Neuronal stem cell (in vitro differentiated cells): ENCODE measurements around the gene ANKS1B.

Experiments
- DNase-seq: peaks from one replicate; pipeline ENCODE4 v3.0.0-alpha.2; 2013; ENCODE audit warnings: low spot score
- H2AFZ ChIP-seq: one replicate; pipeline ENCODE4 v1.6.1; 2013; ENCODE audit warnings: mild to moderate bottlenecking, low read length, inconsistent platforms
- H2AK5ac ChIP-seq: 2 replicates; pipeline ENCODE4 v1.6.1; 2013; ENCODE audit warnings: low read depth, mild to moderate bottlenecking, inconsistent platforms, low read length, moderate library complexity, mixed read lengths
- H2BK120ac ChIP-seq: 2 replicates; pipeline ENCODE4 v1.6.1; 2013; ENCODE audit warnings: low read depth, mild to moderate bottlenecking, inconsistent platforms, low read length, moderate library complexity, mixed read lengths
- H2BK12ac ChIP-seq: one replicate; pipeline ENCODE4 v1.6.1; 2013; ENCODE audit warnings: low read length, inconsistent platforms
- H2BK15ac ChIP-seq: 2 replicates; pipeline ENCODE4 v1.6.1; 2013; ENCODE audit warnings: mild to moderate bottlenecking, low read length, inconsistent platforms, mixed read lengths
- H2BK5ac ChIP-seq: one replicate; pipeline ENCODE4 v1.6.1; 2013; ENCODE audit warnings: inconsistent platforms, mild to moderate bottlenecking, low read length, moderate library complexity
- H3K14ac ChIP-seq: one replicate; pipeline ENCODE4 v1.6.1; 2013; ENCODE audit warnings: low read length, inconsistent platforms
- H3K18ac ChIP-seq: 2 replicates; pipeline ENCODE4 v1.6.1; 2013; ENCODE audit warnings: low read length, inconsistent platforms
- H3K23ac ChIP-seq: 2 replicates; pipeline ENCODE4 v1.6.1; 2013; ENCODE audit warnings: low read depth, mild to moderate bottlenecking, mixed read lengths, low read length, inconsistent platforms; ENCODE audit not compliant: poor library complexity
- H3K27ac ChIP-seq: replicated peaks from 3 replicates; pipeline ENCODE4 v1.5.1; 2013; ENCODE audit warnings: low read length, inconsistent platforms
- H3K27me3 ChIP-seq, 3 experiments: 2 replicates each; pipeline ENCODE4 v1.6.1; 2013; ENCODE audit warnings: low read length in 3 of 3, mild to moderate bottlenecking in 2 of 3, inconsistent platforms in 1 of 3, low read depth in 1 of 3, mixed read lengths in 1 of 3, moderate library complexity in 1 of 3; ENCODE audit not compliant: control insufficient read depth in 3 of 3, insufficient read depth in 3 of 3
- H3K36me3 ChIP-seq, 2 donors: replicated peaks in 1 of 2; 2 replicates each; pipeline ENCODE4 v1.6.1; 2013; ENCODE audit warnings: low read length in 2 of 2; ENCODE audit not compliant: control insufficient read depth in 2 of 2, insufficient read depth in 2 of 2
- H3K4ac ChIP-seq: 2 replicates; pipeline ENCODE4 v1.6.1; 2013; ENCODE audit warnings: inconsistent platforms, mild to moderate bottlenecking, low read length, moderate library complexity
- H3K4me1 ChIP-seq, 2 donors: 1 replicate in 1 of 2; 2 replicates in 1 of 2; pipeline ENCODE4 v1.6.1; 2013; ENCODE audit warnings: low read length in 2 of 2, low read depth in 1 of 2; ENCODE audit not compliant: control insufficient read depth in 2 of 2, insufficient read depth in 1 of 2
- H3K4me2 ChIP-seq: one replicate; pipeline ENCODE4 v1.6.1; 2013; ENCODE audit warnings: mild to moderate bottlenecking, low read length, inconsistent platforms; ENCODE audit not compliant: insufficient read depth, poor library complexity, severe bottlenecking
- H3K4me3 ChIP-seq, 2 donors: 2 replicates each; pipeline ENCODE4 v1.5.1; 2013; ENCODE audit warnings: low read length in 2 of 2, mild to moderate bottlenecking in 2 of 2, inconsistent platforms in 1 of 2, moderate library complexity in 1 of 2
- H3K79me1 ChIP-seq: one replicate; pipeline ENCODE4 v1.6.1; 2013; ENCODE audit warnings: low read depth, mild to moderate bottlenecking, inconsistent platforms, low read length, moderate library complexity
- H3K9ac ChIP-seq: one replicate; pipeline ENCODE4 v1.6.1; 2013; ENCODE audit warnings: mild to moderate bottlenecking, low read depth, low read length, inconsistent platforms; ENCODE audit not compliant: poor library complexity
- H3K9me3 ChIP-seq, 2 donors: replicated peaks in 1 of 2; 2 replicates each; pipeline versions ENCODE3 to v1.6.1; 2013; ENCODE audit warnings: low read length in 2 of 2, mild to moderate bottlenecking in 2 of 2, inconsistent platforms in 1 of 2, low read depth in 1 of 2, mixed read lengths in 1 of 2, moderate library complexity in 1 of 2; ENCODE audit not compliant: control insufficient read depth in 2 of 2, insufficient read depth in 1 of 2
- H4K8ac ChIP-seq: one replicate; pipeline ENCODE4 v1.6.1; 2013; ENCODE audit warnings: low read depth, mild to moderate bottlenecking, inconsistent platforms, low read length, moderate library complexity
- H4K91ac ChIP-seq: one replicate; pipeline ENCODE4 v1.6.1; 2013; ENCODE audit warnings: low read length, low read depth, mild to moderate bottlenecking, inconsistent platforms; ENCODE audit not compliant: poor library complexity
- WGBS, 2 donors: extraction: QIAGEN DNeasy Blood & Tissue Kit; methylation state at CpG; one replicate each; pipeline ENCODE4 v1.1.7; 2013; ENCODE audit warnings: missing lambda C conversion rate in 2 of 2, mixed read lengths in 1 of 2; ENCODE audit not compliant: insufficient read length in 2 of 2, insufficient replicate concordance in 1 of 2; ENCODE audit errors: extremely low coverage in 2 of 2; 5-methylcytosine and 5-hydroxymethylcytosine counted together

ANKS1B gene

DNA sequence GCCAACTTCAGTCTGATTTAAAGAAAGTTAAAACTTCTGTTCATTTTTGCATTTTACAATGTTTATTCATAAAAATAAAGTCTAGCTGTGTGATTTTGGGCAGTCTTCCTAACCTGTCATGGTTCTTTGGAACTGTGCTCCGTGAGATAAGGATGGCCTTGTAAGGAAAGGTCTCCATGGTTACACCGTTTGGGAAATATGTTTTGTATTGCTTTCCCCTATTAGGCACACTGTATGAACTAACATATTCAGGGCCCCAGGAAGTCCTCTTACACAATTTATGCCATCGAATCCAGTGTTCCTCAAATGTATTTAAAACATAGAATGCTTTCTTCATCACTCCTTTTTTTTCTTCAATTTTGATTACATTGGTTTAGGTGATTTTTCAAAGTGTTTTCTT is 1285.2 kb downstream of the ANKS1B start:
- Histone ChIP-seq H3K9me3 (no peaks in the 10 kb centered on the region), H3K4ac (no peak overlapping the region), H3K36me3 (peaks cover 2 to 90% of the 10 kb centered on the region in 2 donors), H3K79me1 (no peaks in the 10 kb centered on the region), H3K14ac (no peak overlapping the region), H3K27me3 (no peaks in the 10 kb centered on the region), H3K18ac (no peak overlapping the region), H2BK5ac (no peak overlapping the region), H2AK5ac (no peak overlapping the region), H3K4me2 (no peak overlapping the region), H3K23ac (no peak overlapping the region), H2BK120ac (no peak overlapping the region), H4K91ac (no peak overlapping the region), H2BK12ac (no peak overlapping the region), H3K4me1 (peaks cover 0 to 6% of the 10 kb centered on the region in 2 donors), H3K9ac (no peak overlapping the region), H2AFZ (no peak overlapping the region), H4K8ac (no peak overlapping the region), H3K27ac (no peak overlapping the region), H2BK15ac (no peak overlapping the region), H3K4me3 (no peak overlapping the region)
- WGBS, 2 donors = no CpG with 5 or more reads among the region's 3 CpGs
- DNase-seq = no peak

DNA sequence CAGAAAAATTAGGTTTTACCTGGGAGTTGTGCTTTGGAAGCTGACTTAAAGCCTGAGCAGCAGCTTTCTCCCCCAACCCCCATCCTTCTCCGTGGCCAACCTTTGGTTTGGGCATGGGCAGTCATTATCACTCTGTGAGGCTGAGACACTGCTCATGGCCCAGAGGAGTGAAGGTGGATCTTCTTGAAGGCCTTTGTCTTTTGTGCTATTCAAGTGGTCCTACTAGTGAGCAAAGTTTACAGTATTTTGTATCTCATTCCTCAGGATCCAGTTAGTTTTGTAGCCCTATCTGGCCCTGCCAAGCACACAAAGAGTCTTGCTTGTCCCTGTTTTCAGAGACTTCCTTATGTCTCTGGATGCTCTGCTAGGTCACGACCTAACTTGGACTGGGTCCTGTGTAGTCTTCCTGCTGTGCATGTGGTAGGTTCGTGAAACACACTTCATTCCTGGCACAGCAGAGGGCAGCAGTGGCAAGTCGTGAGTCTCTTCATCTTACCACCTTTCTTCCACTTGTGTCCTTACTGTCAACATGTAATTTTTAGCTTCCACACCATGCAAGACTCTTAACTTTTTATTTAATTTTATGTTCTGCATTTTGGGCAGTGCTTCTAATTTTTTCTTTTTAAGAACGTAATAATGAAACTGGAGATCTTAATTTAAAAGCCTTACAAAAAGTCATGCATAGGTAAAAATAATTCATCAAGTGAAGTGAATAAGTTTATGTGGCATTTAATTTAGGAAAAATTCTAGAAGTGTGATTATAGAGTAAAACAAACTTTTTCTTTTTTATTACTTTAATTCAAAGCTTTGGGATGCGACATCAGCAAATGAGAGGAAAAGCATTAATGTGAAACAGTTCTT is 1285.9 kb downstream of the ANKS1B start:
- no CpG with 5 or more reads among the region's 6 CpGs for WGBS, 2 donors
- H3K4me1 ChIP-seq = peaks cover 0 to 6% of the 10 kb centered on the region in 2 donors
- DNase-seq = peak; percentile 37

DNA sequence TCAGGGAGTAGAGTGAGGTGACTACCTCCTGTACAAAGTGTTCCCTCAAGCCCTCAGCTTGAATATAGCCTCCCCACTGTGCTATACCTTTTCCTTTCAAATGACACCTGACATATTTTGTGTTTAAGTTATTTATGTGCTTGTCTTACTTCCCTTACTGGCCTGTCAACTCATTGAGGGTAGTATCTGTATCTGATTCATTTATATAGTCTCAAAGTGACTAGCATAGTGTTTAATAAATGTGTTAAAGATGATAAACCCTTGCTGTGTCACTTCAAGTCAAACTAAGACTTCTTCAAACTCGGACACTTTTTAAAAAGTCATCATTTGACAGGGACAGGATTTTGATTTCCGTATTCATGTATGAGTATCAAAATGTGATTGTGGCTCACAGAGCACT is 1287.5 kb downstream of the ANKS1B start:
- no peak for DNase-seq
- Histone ChIP-seq H2BK15ac (no peak overlapping the region), H3K27ac (no peak overlapping the region), H2AFZ (no peak overlapping the region), H2AK5ac (no peak overlapping the region), H3K4me3 (no peak overlapping the region), H3K18ac (no peak overlapping the region), H3K36me3 (peaks cover 0 to 93% of the 10 kb centered on the region in 2 donors), H3K9ac (no peak overlapping the region), H4K8ac (no peak overlapping the region), H4K91ac (no peak overlapping the region), H3K14ac (no peak overlapping the region), H3K4me2 (no peak overlapping the region), H2BK120ac (no peak overlapping the region), H3K23ac (no peak overlapping the region), H2BK5ac (no peak overlapping the region), H3K4me1 (peaks cover 0 to 6% of the 10 kb centered on the region in 2 donors), H2BK12ac (no peak overlapping the region), H3K4ac (no peak overlapping the region), H3K9me3 (no peaks in the 10 kb centered on the region), H3K79me1 (no peaks in the 10 kb centered on the region), H3K27me3 (no peaks in the 10 kb centered on the region)
- no CpG with 5 or more reads among the region's 2 CpGs for WGBS, 2 donors

More for the DNA sequence above, 1285.9 kb downstream of the ANKS1B start:
- H3K27me3 ChIP-seq = no peaks in the 10 kb centered on the region
- no peak overlapping the region for H3K9ac ChIP-seq
- H3K23ac ChIP-seq = no peak overlapping the region
- no peak overlapping the region for H3K27ac ChIP-seq
- H2BK15ac ChIP-seq = no peak overlapping the region
- no peak overlapping the region for H4K8ac ChIP-seq
- H4K91ac ChIP-seq = no peak overlapping the region
- H3K4me3 ChIP-seq = no peak overlapping the region
- H3K18ac ChIP-seq = no peak overlapping the region
- H3K79me1 ChIP-seq = no peaks in the 10 kb centered on the region
- no peak overlapping the region for H3K4me2 ChIP-seq
- no peaks in the 10 kb centered on the region for H3K9me3 ChIP-seq
- no peak overlapping the region for H3K14ac ChIP-seq
- no peak overlapping the region for H2AK5ac ChIP-seq
- H2AFZ ChIP-seq = no peak overlapping the region
- H2BK120ac ChIP-seq = no peak overlapping the region
- no peak overlapping the region for H2BK5ac ChIP-seq
- no peak overlapping the region for H2BK12ac ChIP-seq
- H3K4ac ChIP-seq = no peak overlapping the region
- peaks cover 2 to 90% of the 10 kb centered on the region in 2 donors for H3K36me3 ChIP-seq

DNA sequence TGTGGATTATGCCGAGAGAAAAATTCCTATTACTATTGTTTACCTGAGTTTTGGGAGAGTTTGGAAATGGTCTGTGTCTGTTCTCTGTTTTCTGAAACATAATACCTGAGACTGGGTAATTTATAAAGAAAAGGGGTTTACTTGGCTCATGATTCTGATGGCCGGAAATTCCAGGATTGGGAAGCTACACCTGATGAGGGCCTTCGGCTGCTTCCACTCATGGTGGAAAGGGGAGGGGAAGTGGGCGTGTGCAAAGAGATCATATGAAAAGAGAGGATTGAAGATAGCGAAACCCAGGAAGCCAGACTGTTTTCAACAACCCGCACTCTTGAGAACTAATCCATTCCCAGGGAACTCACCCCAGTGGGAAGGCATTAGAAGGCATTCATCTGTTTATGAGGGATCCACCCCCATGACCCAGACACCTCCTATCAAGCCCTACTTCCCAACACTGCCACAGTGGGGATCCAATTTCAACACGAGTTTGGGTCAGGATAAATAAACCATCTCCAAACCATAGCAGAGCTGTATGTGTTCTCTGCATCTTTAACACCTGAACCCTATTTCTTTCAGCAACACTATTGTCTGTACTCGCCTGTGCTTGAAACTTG is 1288.6 kb downstream of the ANKS1B start:
- H3K79me1 ChIP-seq = no peaks in the 10 kb centered on the region
- H3K4me3 ChIP-seq = no peak overlapping the region
- H2BK5ac ChIP-seq = no peak overlapping the region
- H3K18ac ChIP-seq = no peak overlapping the region
- H2BK12ac ChIP-seq = no peak overlapping the region
- no peak for DNase-seq
- H2BK120ac ChIP-seq = no peak overlapping the region
- H3K23ac ChIP-seq = no peak overlapping the region
- H2BK15ac ChIP-seq = no peak overlapping the region
- H3K4me2 ChIP-seq = no peak overlapping the region
- no peak overlapping the region for H4K8ac ChIP-seq
- H3K4me1 ChIP-seq = peaks cover 0 to 6% of the 10 kb centered on the region in 2 donors
- H3K14ac ChIP-seq = no peak overlapping the region
- H3K4ac ChIP-seq = no peak overlapping the region
- H2AFZ ChIP-seq = no peak overlapping the region
- no peaks in the 10 kb centered on the region for H3K27me3 ChIP-seq
- H2AK5ac ChIP-seq = no peak overlapping the region
- H3K27ac ChIP-seq = no peak overlapping the region
- H3K9ac ChIP-seq = no peak overlapping the region
- no CpG with 5 or more reads among the region's 8 CpGs for WGBS, 2 donors
- peaks cover 0 to 97% of the 10 kb centered on the region in 2 donors for H3K36me3 ChIP-seq
- no peaks in the 10 kb centered on the region for H3K9me3 ChIP-seq
- H4K91ac ChIP-seq = no peak overlapping the region
